C4-2B (cell line): ENCODE data around the gene PLA2G4B.

Experiments used
- H3K27ac ChIP-seq: fragments of 450-650 bp; 2 replicates; pipeline ENCODE4 v1.5.1; 2017
- ZFX ChIP-seq: fragments of 450-650 bp; IDR thresholded peaks from 2 replicates; pipeline ENCODE4 v1.6.1; 2017
- TF ChIP-seq, protein P1 (sequence below): fragments of 450-650 bp; conservative IDR thresholded peaks from 2 replicates; pipeline ENCODE4 v1.5.1; 2017; ENCODE audit warnings: mild to moderate bottlenecking

PLA2G4B gene

GRCh38 chr15:41847206-41847605 lies 8.6 kb downstream of the PLA2G4B start:
- H3K27ac ChIP-seq: no peak overlapping the region
- TF ChIP-seq ZFX: no peak

GRCh38 chr15:41847981-41848380 lies 9.3 kb downstream of the PLA2G4B start:
- H3K27ac ChIP-seq: no peak overlapping the region
- no peak for TF ChIP-seq ZFX
- TF ChIP-seq, protein P1, sequence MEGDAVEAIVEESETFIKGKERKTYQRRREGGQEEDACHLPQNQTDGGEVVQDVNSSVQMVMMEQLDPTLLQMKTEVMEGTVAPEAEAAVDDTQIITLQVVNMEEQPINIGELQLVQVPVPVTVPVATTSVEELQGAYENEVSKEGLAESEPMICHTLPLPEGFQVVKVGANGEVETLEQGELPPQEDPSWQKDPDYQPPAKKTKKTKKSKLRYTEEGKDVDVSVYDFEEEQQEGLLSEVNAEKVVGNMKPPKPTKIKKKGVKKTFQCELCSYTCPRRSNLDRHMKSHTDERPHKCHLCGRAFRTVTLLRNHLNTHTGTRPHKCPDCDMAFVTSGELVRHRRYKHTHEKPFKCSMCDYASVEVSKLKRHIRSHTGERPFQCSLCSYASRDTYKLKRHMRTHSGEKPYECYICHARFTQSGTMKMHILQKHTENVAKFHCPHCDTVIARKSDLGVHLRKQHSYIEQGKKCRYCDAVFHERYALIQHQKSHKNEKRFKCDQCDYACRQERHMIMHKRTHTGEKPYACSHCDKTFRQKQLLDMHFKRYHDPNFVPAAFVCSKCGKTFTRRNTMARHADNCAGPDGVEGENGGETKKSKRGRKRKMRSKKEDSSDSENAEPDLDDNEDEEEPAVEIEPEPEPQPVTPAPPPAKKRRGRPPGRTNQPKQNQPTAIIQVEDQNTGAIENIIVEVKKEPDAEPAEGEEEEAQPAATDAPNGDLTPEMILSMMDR: no peak

GRCh38 chr15:41848631-41849030 lies 10.0 kb downstream of the PLA2G4B start:
- no peak overlapping the region for H3K27ac ChIP-seq
- TF ChIP-seq, protein P1: no peak
- TF ChIP-seq ZFX: no peak

DNA sequence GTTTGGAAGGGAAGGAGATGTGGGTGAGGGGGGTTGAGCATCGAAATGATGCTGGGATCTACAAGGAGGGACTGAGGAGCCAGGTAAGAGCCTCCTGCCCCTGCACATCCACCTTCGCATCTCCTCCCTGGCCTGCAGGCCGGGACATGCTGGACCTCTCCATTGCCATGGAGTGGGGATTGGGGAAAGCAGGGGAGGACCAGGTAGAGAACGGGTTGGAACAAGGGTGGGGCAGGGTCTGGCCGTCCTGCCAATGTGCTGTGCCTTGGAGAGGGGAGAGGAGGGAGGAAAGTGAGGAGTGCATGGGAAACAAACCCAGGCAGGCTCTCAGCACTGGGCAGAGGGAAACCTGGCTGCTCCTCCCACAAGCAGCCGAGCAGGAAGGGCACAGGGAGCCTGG lies 10.6 kb downstream of the PLA2G4B start:
- no peak overlapping the region for H3K27ac ChIP-seq
- TF ChIP-seq, protein P1: no peak

- no peak for TF ChIP-seq ZFX
- TF ChIP-seq, protein P1: no peak
- H3K27ac ChIP-seq: no peak overlapping the region
These were observed 11.2 kb downstream of the PLA2G4B start for GRCh38 chr15:41849861-41850260.

DNA sequence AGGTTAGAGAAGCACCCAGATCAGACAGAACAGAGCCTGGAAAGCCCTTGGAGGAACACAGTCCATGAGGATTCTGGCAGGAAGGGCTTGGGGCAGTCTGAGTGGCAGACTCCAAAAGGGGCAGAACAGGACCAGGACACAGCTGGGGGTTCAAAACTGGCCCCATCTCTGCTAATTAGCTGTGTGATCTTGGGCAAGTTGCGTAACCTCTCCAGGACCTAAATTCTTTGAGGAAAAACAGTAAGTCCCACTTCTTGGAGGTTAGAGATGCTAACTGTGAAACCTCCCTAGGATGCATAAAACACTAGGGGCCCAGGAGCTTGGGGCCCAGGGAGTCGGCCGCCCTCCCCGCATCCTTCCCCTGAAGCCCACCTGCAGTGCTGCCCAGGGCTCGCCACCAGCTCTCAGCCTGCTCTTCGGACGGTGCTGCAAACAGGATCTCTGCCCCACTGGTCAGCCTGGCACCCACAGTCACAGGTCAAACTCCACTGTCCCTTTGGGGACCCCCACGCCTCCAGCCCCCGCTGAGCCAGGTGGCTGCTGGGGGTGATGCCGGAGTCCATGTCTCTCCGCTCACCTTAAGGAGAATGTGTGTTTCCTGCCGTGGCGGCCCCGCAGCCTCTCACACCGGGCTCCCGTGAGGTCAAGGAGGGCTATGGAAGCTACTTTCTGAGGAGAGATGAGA lies 12.0 kb downstream of the PLA2G4B start:
- no peak overlapping the region for H3K27ac ChIP-seq
- TF ChIP-seq ZFX: no peak
- TF ChIP-seq, protein P1: no peak

GRCh38 chr15:41851167-41851523 lies 12.5 kb downstream of the PLA2G4B start:
- TF ChIP-seq, protein P1: no peak
- no peak for TF ChIP-seq ZFX
- no peak overlapping the region for H3K27ac ChIP-seq

- no peak for TF ChIP-seq ZFX
- TF ChIP-seq, protein P1: no peak
- no peak overlapping the region for H3K27ac ChIP-seq
These were observed 13.2 kb downstream of the PLA2G4B start for GRCh38 chr15:41851755-41852370.
